Esophagus squamous epithelium (tissue), 5 donors: ENCODE data around the gene CADM4. TPM values are rescaled to one million over a fixed set of nuclear protein-coding genes. Genes with fewer than 3 reads are reported as not detected.

Experiments
- DNase-seq: peaks from one replicate; lab custom pipeline; 2025; lab: John Stamatoyannopoulos, UW
- H3K27ac ChIP-seq, 4 donors: fragments of 200-600 bp; sonication (generic); one replicate each; pipeline ENCODE4 v1.5.1; 2016 to 2019; ENCODE audit warnings: mild to moderate bottlenecking in 1 of 4
- H3K27me3 ChIP-seq, 4 donors: fragments of 200-600 bp; sonication (generic); 1 replicate in 3 of 4; 2 replicates in 1 of 4; pipeline versions ENCODE4 v1.5.1 to v1.6.0; 2017 to 2021; ENCODE audit warnings: antibody characterized with exemption in 1 of 4
- H3K36me3 ChIP-seq, 3 donors: fragments of 200-600 bp; sonication (generic); one replicate each; pipeline ENCODE4 v1.5.1; 2016 to 2019
- H3K4me1 ChIP-seq, 3 donors: fragments of 200-600 bp; sonication (generic); one replicate each; pipeline ENCODE4 v1.5.1; 2017 to 2019
- H3K4me3 ChIP-seq, 4 donors: fragments of 200-600 bp; sonication (generic); 1 replicate in 3 of 4; 2 replicates in 1 of 4; pipeline ENCODE4 v1.5.1; 2016 to 2019; ENCODE audit warnings: mild to moderate bottlenecking in 2 of 4, moderate library complexity in 1 of 4
- H3K9me3 ChIP-seq, 3 donors: fragments of 200-600 bp; sonication (generic); one replicate each; pipeline ENCODE4 v1.5.1; 2016 to 2019
- POLR2A ChIP-seq, 4 donors: fragments of 450-650 bp; IDR thresholded peaks; one replicate each; pipeline ENCODE4 v1.6.1; 2017; ENCODE audit warnings: antibody characterized with exemption in 4 of 4, mild to moderate bottlenecking in 4 of 4, moderate library complexity in 3 of 4
- WGBS, 2 donors: methylation state at CpG; one replicate each; pipeline ENCODE4 v1.1.5; 2018; 5-methylcytosine and 5-hydroxymethylcytosine counted together
- intact Hi-C: fragments of 100-400 bp; cut with DNase I; formaldehyde crosslinking; loops from one replicate; pipeline ENCODE4 v1.15.0; 2022
- total RNA-seq, 4 donors: library from RNA; depleted of rRNA; stranded (reverse); fragments of >200 nt; gene quantifications; one replicate each; pipeline ENCODE4 v1.1.0, GENCODE V29; 2016
- TF ChIP-seq, protein P1 (sequence below), 6 experiments: fragments of 450-650 bp in 4 of 6; fragments of 200-600 bp in 2 of 6; sonication (generic) in 2 of 6; IDR thresholded peaks; one replicate each; pipeline ENCODE4 v1.5.1; 2016 to 2019; ENCODE audit warnings: antibody characterized with exemption in 6 of 6, mild to moderate bottlenecking in 4 of 6, moderate library complexity in 4 of 6
- donor health status: DM: yes; HTN: yes; CAD: no.

Gene CADM4
- total RNA-seq, 4 donors from 2014 or later, result 8.8 to 22.8 (median 10.5) TPM

DNA sequence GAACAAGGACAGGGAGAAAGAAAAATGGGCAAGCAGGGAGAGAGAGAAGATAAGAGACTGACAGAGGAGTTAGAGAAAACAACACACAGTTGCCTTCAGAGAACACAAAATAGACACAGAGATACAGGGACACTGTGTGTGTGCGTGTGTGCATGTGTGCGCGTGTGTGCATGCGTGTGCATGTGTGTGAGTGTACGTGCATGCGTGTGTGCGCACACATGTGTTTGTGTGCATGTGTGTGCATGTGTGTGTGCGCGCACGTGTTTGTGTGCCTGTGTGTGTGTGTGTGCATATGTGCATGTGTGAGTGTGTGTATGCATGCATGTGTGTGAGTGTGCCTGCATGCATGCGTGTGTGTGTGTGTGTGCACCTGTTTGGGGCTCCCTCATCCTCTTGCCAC, 36.3 kb upstream of the CADM4 start:
- Histone ChIP-seq H3K27ac (peak overlapping the region in 3 of 4 donors; percentile 28 to 88 (median 68)), H3K4me3 (no peak overlapping the region), H3K4me1 (peaks cover 0 to 14% (median 7%) of the 10 kb centered on the region in 3 donors), H3K9me3 (no peaks in the 10 kb centered on the region), H3K27me3 (no peaks in the 10 kb centered on the region), H3K36me3 (no peaks in the 10 kb centered on the region)
- WGBS, 2 donors, result 65 to 73% methylated on average over 9 to 11 of the region's 11 CpGs
- intact Hi-C loops, result loop anchor here (10.0 kb wide), 1 partner anchor 109 kb away; the partner anchor contains the start of gene KCNN4
- TF ChIP-seq, protein P1, sequence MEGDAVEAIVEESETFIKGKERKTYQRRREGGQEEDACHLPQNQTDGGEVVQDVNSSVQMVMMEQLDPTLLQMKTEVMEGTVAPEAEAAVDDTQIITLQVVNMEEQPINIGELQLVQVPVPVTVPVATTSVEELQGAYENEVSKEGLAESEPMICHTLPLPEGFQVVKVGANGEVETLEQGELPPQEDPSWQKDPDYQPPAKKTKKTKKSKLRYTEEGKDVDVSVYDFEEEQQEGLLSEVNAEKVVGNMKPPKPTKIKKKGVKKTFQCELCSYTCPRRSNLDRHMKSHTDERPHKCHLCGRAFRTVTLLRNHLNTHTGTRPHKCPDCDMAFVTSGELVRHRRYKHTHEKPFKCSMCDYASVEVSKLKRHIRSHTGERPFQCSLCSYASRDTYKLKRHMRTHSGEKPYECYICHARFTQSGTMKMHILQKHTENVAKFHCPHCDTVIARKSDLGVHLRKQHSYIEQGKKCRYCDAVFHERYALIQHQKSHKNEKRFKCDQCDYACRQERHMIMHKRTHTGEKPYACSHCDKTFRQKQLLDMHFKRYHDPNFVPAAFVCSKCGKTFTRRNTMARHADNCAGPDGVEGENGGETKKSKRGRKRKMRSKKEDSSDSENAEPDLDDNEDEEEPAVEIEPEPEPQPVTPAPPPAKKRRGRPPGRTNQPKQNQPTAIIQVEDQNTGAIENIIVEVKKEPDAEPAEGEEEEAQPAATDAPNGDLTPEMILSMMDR (IDR thresholded peaks at IDR 0.05), result no peak
- TF ChIP-seq POLR2A (IDR thresholded peaks at IDR 0.05), result no peak
- DNase-seq, result no peak

DNA sequence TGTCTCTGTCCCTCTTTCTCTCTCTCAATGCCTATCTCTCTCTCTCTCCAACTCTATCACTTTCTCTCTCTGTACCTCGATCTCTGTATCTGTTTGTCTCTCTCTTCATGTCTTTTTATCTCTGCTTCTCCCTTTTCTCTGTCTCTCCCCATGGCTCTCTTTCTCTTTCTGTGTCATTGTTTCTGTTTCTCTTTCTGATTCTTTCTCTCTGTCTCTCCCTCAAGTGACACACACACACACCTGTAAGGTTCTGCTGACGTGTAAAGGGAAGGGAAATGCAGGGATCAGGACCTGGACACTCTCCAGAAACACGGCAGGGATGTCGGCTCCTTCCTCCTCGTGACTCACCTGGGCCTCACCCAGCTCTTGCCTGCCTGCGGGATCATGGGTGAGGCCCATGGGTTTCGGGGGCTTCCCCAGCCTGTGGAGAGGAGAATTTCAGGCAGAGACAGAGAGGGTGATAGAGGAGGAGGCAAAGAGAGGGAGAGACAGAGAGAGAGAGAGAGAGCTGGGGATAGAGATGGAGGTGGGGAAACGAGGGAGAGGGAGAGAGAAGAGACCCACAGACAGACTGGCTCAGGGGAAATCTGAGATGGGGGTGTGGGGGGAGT, 35.7 kb upstream of the CADM4 start:
- WGBS, 2 donors, result 12 to 28% methylated on average over 7 to 8 of the region's 8 CpGs
- no peak for DNase-seq
- H3K9me3 ChIP-seq, result no peaks in the 10 kb centered on the region
- intact Hi-C loops, result loop anchor here (10.0 kb wide), 1 partner anchor 109 kb away; the partner anchor contains the start of gene KCNN4
- no peaks in the 10 kb centered on the region for H3K36me3 ChIP-seq
- H3K27ac ChIP-seq, result peak overlapping the region; percentile 67 to 94 (median 86)
- no peaks in the 10 kb centered on the region for H3K27me3 ChIP-seq
- H3K4me1 ChIP-seq, result peaks cover 0 to 17% (median 7%) of the 10 kb centered on the region in 3 donors
- peak overlapping the region in 1 of 4 donors; percentile 20 for H3K4me3 ChIP-seq
- TF ChIP-seq POLR2A (IDR thresholded peaks at IDR 0.05), result peak in 1 of 4 donors; percentile 57
- TF ChIP-seq, protein P1 (IDR thresholded peaks at IDR 0.05), result no peak

DNA sequence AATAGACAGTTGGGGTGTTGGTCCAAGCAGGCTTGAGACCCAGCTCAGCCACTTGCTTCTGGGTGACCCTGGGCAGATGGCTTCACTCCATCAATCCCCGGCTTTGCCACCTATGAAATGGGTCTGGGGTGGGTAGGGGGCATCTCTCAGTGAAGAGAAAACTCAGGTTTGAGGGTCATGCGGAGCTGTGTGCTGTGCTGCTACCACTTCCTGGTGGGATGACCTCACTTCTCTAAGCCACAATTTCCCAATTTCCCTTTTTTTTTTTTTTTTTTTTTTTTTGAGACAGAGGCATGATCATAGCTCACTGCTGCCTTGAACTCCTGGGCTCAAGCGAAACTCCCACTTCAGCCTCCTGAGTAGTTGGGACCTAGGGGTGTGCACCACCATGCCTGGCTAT, 34.9 kb upstream of the CADM4 start:
- H3K9me3 ChIP-seq, result no peaks in the 10 kb centered on the region
- WGBS, 2 donors, result 62 to 92% methylated on average over 3 of the region's 3 CpGs
- H3K4me1 ChIP-seq, result peaks cover 5 to 25% (median 7%) of the 10 kb centered on the region in 3 donors

DNA sequence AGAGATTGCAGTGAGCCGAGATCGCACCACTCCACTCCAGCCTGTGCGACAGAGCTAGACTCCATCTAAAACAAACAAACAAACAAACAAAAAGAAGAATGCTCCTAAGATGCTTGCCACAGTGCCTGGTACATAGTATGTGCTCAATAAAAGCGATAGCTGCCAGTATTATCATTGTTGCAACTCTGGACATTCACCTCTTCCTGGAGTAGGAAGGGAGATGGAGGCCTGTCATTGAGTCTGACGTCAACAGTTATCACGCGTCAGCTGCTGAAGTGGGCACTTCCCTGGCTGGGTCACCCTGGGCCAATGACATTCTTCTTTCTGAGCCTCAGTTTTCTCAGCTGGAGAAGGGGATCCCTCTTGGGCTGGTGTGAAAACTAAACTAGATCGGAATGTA, 34.5 kb upstream of the CADM4 start:
- no peaks in the 10 kb centered on the region for H3K36me3 ChIP-seq
- no peaks in the 10 kb centered on the region for H3K9me3 ChIP-seq
- H3K4me1 ChIP-seq, result peaks cover 7 to 29% (median 9%) of the 10 kb centered on the region in 3 donors
- no peak overlapping the region for H3K4me3 ChIP-seq
- TF ChIP-seq, protein P1 (IDR thresholded peaks at IDR 0.05), result no peak
- TF ChIP-seq POLR2A (IDR thresholded peaks at IDR 0.05), result no peak
- H3K27me3 ChIP-seq, result no peaks in the 10 kb centered on the region
- 95 to 100% methylated on average over 3 to 7 of the region's 8 CpGs for WGBS, 2 donors
- DNase-seq, result no peak
- intact Hi-C loops, result loop anchor here (10.0 kb wide), 1 partner anchor 111 kb away; the partner anchor contains the start of gene KCNN4
- peak overlapping the region; percentile 78 to 94 (median 86) for H3K27ac ChIP-seq

More for the DNA sequence above, 34.9 kb upstream of the CADM4 start:
- H3K27ac ChIP-seq, result peak overlapping the region; percentile 78 to 94 (median 86)
- no peak for DNase-seq
- no peaks in the 10 kb centered on the region for H3K27me3 ChIP-seq
- intact Hi-C loops, result loop anchor here (10.0 kb wide), 1 partner anchor 110 kb away; the partner anchor contains the start of gene KCNN4
- H3K4me3 ChIP-seq, result no peak overlapping the region
- TF ChIP-seq, protein P1 (IDR thresholded peaks at IDR 0.05), result no peak
- TF ChIP-seq POLR2A (IDR thresholded peaks at IDR 0.05), result no peak
- H3K36me3 ChIP-seq, result no peaks in the 10 kb centered on the region

DNA sequence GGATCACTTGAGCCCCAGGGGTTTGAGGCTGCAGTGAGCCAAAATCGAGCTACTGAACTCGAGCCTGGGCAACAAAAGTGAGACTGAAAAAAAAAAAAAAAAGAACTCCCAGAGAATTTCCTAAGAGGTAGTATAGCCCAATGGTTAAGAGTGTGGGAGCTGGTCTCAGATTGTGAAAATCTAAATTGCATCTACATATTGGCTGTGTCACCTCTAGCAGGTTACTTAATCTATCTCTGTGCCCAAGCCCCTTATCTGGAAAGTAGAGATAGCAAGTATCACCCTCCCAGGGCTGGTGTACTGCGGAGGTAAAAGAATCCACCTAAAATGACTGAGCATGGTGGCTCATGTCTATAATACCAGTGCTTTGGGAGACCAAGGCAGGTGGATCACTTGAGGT, 34.0 kb upstream of the CADM4 start:
- H3K4me1 ChIP-seq, result peaks cover 7 to 32% (median 11%) of the 10 kb centered on the region in 3 donors
- H3K9me3 ChIP-seq, result no peaks in the 10 kb centered on the region
- H3K36me3 ChIP-seq, result no peaks in the 10 kb centered on the region
- 53 to 64% methylated on average over 3 of the region's 3 CpGs for WGBS, 2 donors
- H3K27me3 ChIP-seq, result no peaks in the 10 kb centered on the region
- no peak overlapping the region for H3K4me3 ChIP-seq
- H3K27ac ChIP-seq, result peak overlapping the region in 1 of 4 donors; percentile 88
- TF ChIP-seq, protein P1 (IDR thresholded peaks at IDR 0.05), result no peak
- TF ChIP-seq POLR2A (IDR thresholded peaks at IDR 0.05), result no peak
- intact Hi-C loops, result loop anchor here (10.0 kb wide), 1 partner anchor 111 kb away; the partner anchor contains the start of gene KCNN4
- DNase-seq, result no peak
